Activated CD4-positive, alpha-beta T cell treated with anti-CD3 and anti-CD28 coated beads, Interleukin-2, amount 50 U/mL, for 24 hours (primary cell): ENCODE data around the gene ZBTB17.
A peak's percentile ranks its signal among the peaks of the same experiment; 100 is the strongest.
"Not testable (repeated sequence)": the region's sequence is repeated elsewhere in the genome, so short reads cannot be mapped to it uniquely, and the experiment has no call there.

Experiments used
- DNase-seq, 2 donors: peaks; one replicate each; pipeline ENCODE4 v3.0.0-alpha.2; 2020; ENCODE audit warnings: low read depth in 1 of 2, low spot score in 1 of 2

Gene ZBTB17

GRCh38 chr1:16011936-16012589, 36.2 kb upstream of the ZBTB17 start:
- no peak for DNase-seq

GRCh38 chr1:16010837-16011236, 34.9 kb upstream of the ZBTB17 start:
- no peak for DNase-seq

GRCh38 chr1:16009678-16010077, 33.8 kb upstream of the ZBTB17 start:
- DNase-seq, result no peak

GRCh38 chr1:16009030-16009460, 33.1 kb upstream of the ZBTB17 start:
- peak; percentile 56 to 62 for DNase-seq

GRCh38 chr1:16007671-16008341, 31.9 kb upstream of the ZBTB17 start:
- DNase-seq, result no peak

GRCh38 chr1:16006552-16007485, 30.9 kb upstream of the ZBTB17 start:
- DNase-seq, result no peak

- DNase-seq, result no peak
Observed at GRCh38 chr1:16006010-16006409, 30.1 kb upstream of the ZBTB17 start.

- no peak for DNase-seq
Observed at GRCh38 chr1:16005597-16005996, 29.7 kb upstream of the ZBTB17 start.

- DNase-seq, result not testable (repeated sequence)
Observed at GRCh38 chr1:16001274-16001673, 25.4 kb upstream of the ZBTB17 start.

- DNase-seq, result no peak
Observed at GRCh38 chr1:15998929-15999328, 23.0 kb upstream of the ZBTB17 start.

- no peak for DNase-seq
Observed at GRCh38 chr1:15997637-15998280, 21.9 kb upstream of the ZBTB17 start.

GRCh38 chr1:15997076-15997585, 21.2 kb upstream of the ZBTB17 start:
- no peak for DNase-seq

- DNase-seq, result peak in 1 of 2 donors; percentile 26
Observed at GRCh38 chr1:15994590-15995351, 18.9 kb upstream of the ZBTB17 start.

GRCh38 chr1:15994081-15994480, 18.2 kb upstream of the ZBTB17 start:
- no peak for DNase-seq

- no peak for DNase-seq
Observed at GRCh38 chr1:15993666-15994065, 17.8 kb upstream of the ZBTB17 start.

- no peak for DNase-seq
Observed at GRCh38 chr1:15992582-15993500, 16.9 kb upstream of the ZBTB17 start.

GRCh38 chr1:15992187-15992553, 16.3 kb upstream of the ZBTB17 start:
- DNase-seq, result no peak

GRCh38 chr1:15991427-15992186, 15.7 kb upstream of the ZBTB17 start:
- DNase-seq, result no peak

GRCh38 chr1:15989776-15990175, 13.9 kb upstream of the ZBTB17 start:
- no peak for DNase-seq
